HG02852 (cell line): ENCODE measurements around the gene UCP3.

Source experiments
- ATAC-seq: cut with Tn5 transposase; IDR thresholded peaks from one replicate; pipeline ENCODE4 v1.9.1; 2021; ENCODE audit warnings: mild to moderate bottlenecking, moderate library complexity; ENCODE audit not compliant: unreplicated experiment

Gene UCP3

GRCh38 chr11:74018331-74019005, 9.6 kb upstream of the UCP3 start:
- no peak for ATAC-seq

- no peak for ATAC-seq
Measured at GRCh38 chr11:74017631-74018030, 8.7 kb upstream of the UCP3 start.

- no peak for ATAC-seq
Measured at GRCh38 chr11:74015919-74016684, 7.2 kb upstream of the UCP3 start.

- no peak for ATAC-seq
Measured at GRCh38 chr11:74014880-74015279, 6.0 kb upstream of the UCP3 start.

GRCh38 chr11:74013141-74013540, 4.3 kb upstream of the UCP3 start:
- ATAC-seq = no peak

GRCh38 chr11:74012074-74012809, 3.4 kb upstream of the UCP3 start:
- no peak for ATAC-seq

- ATAC-seq = peak; percentile 85
Measured at GRCh38 chr11:74011360-74012073, 2.6 kb upstream of the UCP3 start.

GRCh38 chr11:74010306-74011300, 1.7 kb upstream of the UCP3 start:
- ATAC-seq = no peak

- ATAC-seq = no peak
Measured at GRCh38 chr11:74009675-74010305, 905 bp upstream of the UCP3 start.

- ATAC-seq = no peak
Measured at GRCh38 chr11:74009230-74009547, 304 bp upstream of the UCP3 start.

- no peak for ATAC-seq
Measured at GRCh38 chr11:74007691-74008372, 1.1 kb downstream of the UCP3 start.

GRCh38 chr11:74006743-74007304, 2.1 kb downstream of the UCP3 start:
- no peak for ATAC-seq

GRCh38 chr11:74005721-74006517, 3.0 kb downstream of the UCP3 start:
- ATAC-seq = no peak

GRCh38 chr11:74004759-74005615, 3.9 kb downstream of the UCP3 start:
- no peak for ATAC-seq

GRCh38 chr11:74004046-74004695, 4.7 kb downstream of the UCP3 start:
- no peak for ATAC-seq

- ATAC-seq = no peak
Measured at GRCh38 chr11:74002832-74003231, 6.1 kb downstream of the UCP3 start.
